Renal cortical epithelial cell (primary cell): ENCODE results near the gene VSIG1. TPM values are rescaled to one million over a fixed set of nuclear protein-coding genes. Genes with fewer than 3 reads are reported as not detected.

Experiments used
- DNase-seq: peaks from one replicate; pipeline ENCODE4 v3.0.0-alpha.2; 2011; ENCODE audit warnings: low read depth
- total RNA-seq: library from RNA; depleted of rRNA; stranded (reverse); fragments of >200 nt; gene quantifications from 2 replicates; pipeline ENCODE4 v1.2.3, GENCODE V29; 2014

The VSIG1 gene
- total RNA-seq, 1 donor from 2014 or later, result 0.85 TPM

- no peak for DNase-seq
Measured at GRCh38 chrX:108064613-108065012, 19.7 kb downstream of the VSIG1 start.

DNA sequence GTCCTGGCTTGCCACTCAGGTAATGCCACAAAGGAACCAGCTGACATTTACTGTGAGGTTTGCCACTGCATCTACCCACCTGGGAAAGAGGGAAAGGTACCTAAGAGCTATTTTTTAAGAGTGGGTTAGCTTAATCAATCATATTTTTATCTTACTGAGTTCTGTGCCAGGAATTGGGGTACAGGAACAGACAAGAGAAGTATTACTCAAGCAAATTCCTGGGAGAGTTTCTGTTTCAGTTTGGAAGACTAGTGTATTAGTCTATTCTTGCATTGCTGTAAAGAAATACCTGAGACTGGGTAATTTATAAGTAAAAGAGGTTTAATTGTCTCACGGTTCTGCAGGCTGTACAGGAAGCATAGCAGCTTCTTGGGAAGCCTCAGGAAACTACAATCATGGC lies 23.3 kb downstream of the VSIG1 start:
- DNase-seq, result no peak

DNA sequence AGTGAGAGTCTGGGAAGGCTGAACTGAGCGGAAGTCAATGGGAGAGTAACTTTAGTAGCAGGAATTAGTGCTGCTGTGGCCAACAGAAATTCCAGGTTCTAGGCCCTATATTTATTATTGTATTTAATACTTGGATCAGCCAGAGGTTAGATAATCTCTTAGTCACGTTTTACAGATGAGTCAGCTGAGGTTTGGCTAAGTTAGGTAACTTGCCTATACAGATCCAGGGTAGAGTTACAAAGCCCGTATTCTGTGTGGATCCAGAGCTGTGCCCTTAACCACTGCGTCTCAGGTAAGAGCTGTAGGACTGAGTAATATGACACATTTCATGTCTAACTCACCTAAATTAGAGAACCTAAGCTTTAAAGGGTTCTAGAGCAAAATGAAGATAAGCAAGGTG lies 26.0 kb downstream of the VSIG1 start:
- peak; percentile 20 for DNase-seq

GRCh38 chrX:108071578-108071977 lies 26.7 kb downstream of the VSIG1 start:
- DNase-seq, result no peak

DNA sequence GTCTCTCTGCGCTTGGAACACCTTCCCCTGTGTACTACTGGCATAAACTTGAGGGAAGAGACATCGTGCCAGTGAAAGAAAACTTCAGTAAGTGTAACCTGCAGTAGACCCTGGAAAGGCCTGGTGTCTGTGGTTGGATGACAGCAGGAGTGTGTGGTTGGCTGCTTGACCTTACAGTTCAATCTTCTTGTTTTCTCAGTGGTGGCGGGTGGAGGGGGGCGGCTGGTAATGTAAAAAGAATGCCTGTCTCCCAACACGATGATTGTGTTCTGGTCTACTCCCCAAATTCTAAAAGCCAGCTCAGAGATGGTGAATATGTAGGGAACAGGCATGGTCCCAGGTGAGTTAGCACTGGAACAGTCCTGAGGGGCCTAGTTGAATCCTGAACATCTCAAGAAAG lies 27.9 kb downstream of the VSIG1 start:
- peak; percentile 47 for DNase-seq

DNA sequence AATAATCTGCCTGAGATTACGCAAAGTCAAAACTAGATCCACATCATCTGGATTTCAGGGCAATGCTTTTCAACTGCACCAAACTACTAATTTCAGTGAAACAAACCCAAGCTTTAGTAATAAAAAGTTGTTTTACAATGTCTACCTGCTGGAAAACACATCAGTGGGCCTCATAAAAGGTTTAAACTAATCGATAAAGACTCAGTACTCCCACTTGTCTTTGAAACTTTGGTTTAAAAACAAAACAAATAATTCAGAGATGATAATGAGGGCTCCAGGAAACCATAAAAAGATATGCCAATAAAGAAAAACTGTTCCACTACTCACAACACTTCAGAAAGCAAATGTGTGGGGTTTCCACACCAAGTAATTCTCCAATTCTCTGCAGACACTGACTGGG lies 36.2 kb downstream of the VSIG1 start:
- no peak for DNase-seq

DNA sequence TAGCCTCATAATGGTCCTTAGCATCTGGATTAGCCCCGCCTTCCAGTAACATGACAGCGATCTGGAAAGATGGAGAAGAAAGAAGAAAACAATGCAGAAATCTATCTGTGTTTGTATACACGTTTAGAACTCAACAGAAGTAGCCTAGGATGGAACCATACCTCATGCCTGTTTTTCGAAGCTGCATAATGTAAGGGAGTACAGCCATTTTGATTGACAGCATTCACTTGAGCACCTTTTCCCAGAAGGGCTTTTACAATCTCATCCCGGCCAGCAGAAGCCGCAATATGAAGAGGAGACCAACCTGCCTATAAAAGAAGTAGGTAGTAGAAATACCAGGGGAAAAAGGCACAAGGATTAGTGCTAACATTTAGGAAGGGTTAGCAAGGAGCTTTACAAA lies 42.9 kb downstream of the VSIG1 start:
- no peak for DNase-seq

DNA sequence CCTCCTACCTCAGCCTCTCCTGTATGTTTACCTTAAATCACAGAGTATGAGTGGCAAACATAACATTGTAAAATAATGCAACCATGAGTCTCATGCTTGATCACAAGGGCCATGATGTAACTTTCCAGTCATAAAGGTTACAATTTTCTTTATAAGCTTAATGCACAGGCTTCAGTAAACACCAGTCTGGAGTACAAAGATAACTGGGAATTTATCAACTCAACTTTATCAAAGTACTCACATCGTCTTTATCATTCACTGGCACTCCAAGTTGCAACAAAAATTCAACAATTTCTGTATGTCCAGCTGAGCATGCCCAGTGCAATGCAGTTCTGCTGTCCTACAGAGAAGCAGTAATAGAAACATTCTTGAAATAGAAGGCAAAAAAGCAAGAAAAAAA lies 43.6 kb downstream of the VSIG1 start:
- DNase-seq, result no peak

GRCh38 chrX:108090491-108091263 lies 45.8 kb downstream of the VSIG1 start:
- DNase-seq, result peak; percentile 33

- DNase-seq, result peak; percentile 91
Measured at GRCh38 chrX:108091264-108091877, 46.5 kb downstream of the VSIG1 start, which contains the start of the genes ATG4A and PSMD10. ATG4A (plus strand) TSS chrX:108091778; CDS start chrX:108091827, 49 bp downstream. PSMD10 (minus strand) TSS chrX:108091542; CDS start chrX:108091520, 22 bp downstream.

GRCh38 chrX:108091878-108092291 lies 47.0 kb downstream of the VSIG1 start:
- no peak for DNase-seq

GRCh38 chrX:108097380-108097779 lies 52.5 kb downstream of the VSIG1 start:
- peak; percentile 28 for DNase-seq

GRCh38 chrX:108105473-108105872 lies 60.6 kb downstream of the VSIG1 start:
- no peak for DNase-seq

GRCh38 chrX:108114541-108114940 lies 69.7 kb downstream of the VSIG1 start:
- DNase-seq, result no peak

DNA sequence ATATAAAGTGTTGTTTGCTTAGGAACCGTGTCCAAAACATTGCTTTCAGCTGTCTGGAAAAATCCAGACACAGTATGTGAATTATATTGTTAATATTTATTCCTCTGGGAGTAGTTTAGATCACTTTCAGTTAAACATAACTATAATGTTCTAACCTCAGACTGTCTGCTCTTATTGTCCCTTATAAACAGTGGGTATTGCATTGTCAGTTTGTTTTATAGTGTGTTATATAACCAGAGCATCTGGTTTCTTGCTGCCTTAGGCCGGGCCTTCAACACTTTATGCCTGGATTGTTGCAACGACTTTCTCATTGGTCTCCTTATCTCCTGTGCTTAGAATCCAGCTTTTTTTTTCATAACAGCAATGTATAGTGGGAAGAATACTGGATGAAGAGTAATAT lies 73.1 kb downstream of the VSIG1 start:
- DNase-seq, result no peak

DNA sequence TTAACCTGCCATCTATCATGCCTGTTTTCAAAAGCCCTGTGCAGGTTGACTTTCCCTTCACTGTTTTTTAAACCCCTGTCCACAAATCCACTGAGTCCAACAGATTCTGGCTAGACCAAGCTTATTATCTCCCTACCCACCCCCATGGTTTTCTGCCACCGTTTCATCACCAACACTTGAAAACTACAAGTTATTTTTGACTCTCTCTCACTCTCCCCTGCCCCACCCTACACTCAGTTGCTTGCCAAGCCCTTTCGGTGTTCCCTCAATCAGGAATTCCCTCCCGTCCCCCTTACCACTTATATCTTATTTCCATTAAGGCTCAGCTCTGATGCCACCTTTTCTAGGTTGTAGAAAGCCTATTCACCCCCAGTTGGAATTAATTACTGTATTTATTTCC lies 76.4 kb downstream of the VSIG1 start:
- DNase-seq, result no peak

DNA sequence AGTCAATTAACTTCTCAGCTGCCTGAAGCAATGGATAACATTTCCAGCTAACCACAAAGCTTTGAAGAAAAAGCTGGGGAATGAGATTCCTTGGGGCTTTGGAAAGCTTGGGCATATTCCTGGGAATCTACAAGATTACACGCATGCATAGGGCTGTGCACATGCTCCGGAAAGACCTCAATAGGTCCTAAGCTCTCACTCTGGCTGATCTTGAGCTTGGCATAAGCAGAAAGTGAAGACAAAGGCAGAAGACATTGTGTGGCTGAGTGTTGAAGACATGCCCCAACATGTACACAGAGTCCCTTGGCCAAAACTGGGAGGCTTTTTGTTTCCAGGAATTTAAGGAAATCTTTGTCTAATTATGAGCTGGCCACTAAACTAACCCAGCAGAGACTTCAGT lies 77.9 kb downstream of the VSIG1 start:
- peak; percentile 54 for DNase-seq

GRCh38 chrX:108123591-108124366 lies 78.9 kb downstream of the VSIG1 start:
- DNase-seq, result no peak

DNA sequence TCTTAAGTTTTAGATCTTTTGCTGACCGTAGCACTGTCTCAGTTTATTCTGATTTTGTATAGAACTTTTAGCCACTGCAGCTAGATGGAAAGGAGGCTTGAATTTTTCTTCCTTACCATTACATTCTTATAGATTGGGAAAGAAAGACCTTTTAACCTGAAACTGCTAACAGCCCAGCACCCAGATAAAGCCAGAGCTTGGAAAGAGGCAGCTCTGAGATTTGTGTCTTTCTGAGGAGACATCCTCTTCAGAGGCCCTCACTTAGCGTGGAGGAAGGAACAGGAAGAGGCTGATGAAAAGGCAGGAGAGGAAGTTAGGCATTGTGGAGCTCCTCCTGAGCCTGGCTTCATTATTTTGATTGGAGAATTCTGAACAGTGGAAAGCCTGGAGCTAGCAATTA lies 81.8 kb downstream of the VSIG1 start:
- no peak for DNase-seq

DNA sequence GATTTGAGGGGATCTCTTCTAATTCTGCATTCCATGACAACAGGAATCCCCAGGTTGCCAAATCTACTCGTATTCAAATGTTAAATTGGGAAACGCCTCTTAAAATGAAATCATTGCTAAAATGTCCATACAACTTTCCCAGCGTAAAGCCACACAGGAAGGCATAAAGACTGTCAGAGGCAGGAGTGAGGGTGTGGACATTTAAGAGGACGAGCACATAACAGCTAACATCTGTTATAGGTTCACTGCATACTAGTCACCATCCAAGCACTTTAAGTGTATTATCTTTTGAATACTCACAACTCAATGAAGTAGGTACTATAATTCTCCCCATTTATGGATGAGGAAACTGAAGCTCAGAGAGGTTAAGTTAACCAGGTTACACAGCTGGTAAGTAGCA lies 82.3 kb downstream of the VSIG1 start:
- no peak for DNase-seq
